Activated B cell treated with CpG ODN at 0.5 μM for 24 hours (primary cell): ENCODE results near the gene KDM5B. TPM values are rescaled to one million over a fixed set of nuclear protein-coding genes. Genes with fewer than 3 reads are reported as not detected.
"Not testable (repeated sequence)": the region's sequence is repeated elsewhere in the genome, so short reads cannot be mapped to it uniquely, and the experiment has no call there.

Experiments used
- ATAC-seq: fragments of 200-7000 bp; cut with Tn5 transposase; one replicate; pipeline ENCODE4 v1.10.0; 2021; ENCODE audit warnings: low read depth, mild to moderate bottlenecking, moderate library complexity
- CTCF ChIA-PET: fragments of 350-600 bp; sonication (Branson Sonifier 250); formaldehyde crosslinking; loops from one replicate; lab custom pipeline; 2021; ENCODE audit warnings: antibody characterized with exemption; lab: Charles Lee
- POLR2A ChIA-PET: fragments of 350-600 bp; sonication (Branson Sonifier 250); formaldehyde crosslinking; loops from one replicate; lab custom pipeline; 2021; ENCODE audit warnings: antibody characterized with exemption; lab: Charles Lee
- DNase-seq: peaks from one replicate; pipeline ENCODE4 v3.0.0; 2022
- H3K27ac Mint-ChIP-seq: one replicate; pipeline ENCODE4 v1.8.0; 2020; ENCODE audit warnings: mixed read lengths
- H3K27me3 Mint-ChIP-seq: one replicate; pipeline ENCODE4 v1.8.0; 2021; ENCODE audit warnings: mixed read lengths
- H3K36me3 Mint-ChIP-seq: one replicate; pipeline ENCODE4 v1.8.0; 2021; ENCODE audit warnings: low read depth, mixed read lengths
- H3K4me1 Mint-ChIP-seq: one replicate; pipeline ENCODE4 v1.8.0; 2021; ENCODE audit warnings: mixed read lengths
- H3K4me3 Mint-ChIP-seq: one replicate; pipeline ENCODE4 v1.8.0; 2020; ENCODE audit warnings: mild to moderate bottlenecking, mixed read lengths
- H3K9me3 Mint-ChIP-seq: one replicate; pipeline ENCODE4 v1.8.0; 2020; ENCODE audit warnings: mixed read lengths
- intact Hi-C: fragments of 100-400 bp; cut with micrococcal nuclease; formaldehyde crosslinking; loops from one replicate; pipeline ENCODE4 v1.15.1; 2024
- total RNA-seq: library from RNA; stranded (reverse); gene quantifications from 2 replicates; pipeline ENCODE4 v1.2.3, GENCODE V29; 2022
- TF ChIP-seq, protein P1 (sequence below): fragments of 200-600 bp; IDR thresholded peaks from one replicate; pipeline ENCODE4 v1.8.0; 2022; ENCODE audit warnings: antibody characterized with exemption, mild to moderate bottlenecking

Gene KDM5B
- total RNA-seq, 1 donor from 2014 or later: 43.5 TPM

DNA sequence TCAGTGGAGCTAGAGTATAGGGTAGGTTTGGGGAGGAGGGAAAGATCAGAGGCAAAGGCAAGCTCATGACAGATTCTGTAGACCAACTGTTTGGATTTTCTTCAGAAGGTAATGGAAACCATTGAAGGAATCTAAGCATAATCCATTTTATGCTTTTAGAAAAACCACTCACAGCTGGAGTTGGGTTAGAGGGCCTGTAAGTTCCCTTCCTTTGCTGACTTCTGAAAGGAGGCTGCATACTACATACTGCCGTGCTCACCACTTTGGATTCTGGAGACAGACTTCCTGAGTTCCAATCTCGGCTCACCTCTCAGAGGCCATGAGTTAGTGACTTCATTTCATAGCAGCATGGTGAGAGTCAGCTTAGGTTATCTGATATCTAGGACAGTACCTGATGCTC is 91.6 kb downstream of the KDM5B start:
- peaks cover 18% of the 10 kb centered on the region for H3K27me3 Mint-ChIP-seq
- H3K36me3 Mint-ChIP-seq: no peaks in the 10 kb centered on the region
- ChIA-PET POLR2A (no interaction called here), CTCF (interaction anchor here (0.9 to 1.9 kb wide), 2 partner anchors 24 to 253 kb away, joined by 4 to 8 read pairs; no protein-coding TSS in a partner anchor)
- H3K9me3 Mint-ChIP-seq: no peaks in the 10 kb centered on the region
- H3K4me1 Mint-ChIP-seq: peaks cover 2% of the 10 kb centered on the region
- ATAC-seq: no peak
- TF ChIP-seq, protein P1, sequence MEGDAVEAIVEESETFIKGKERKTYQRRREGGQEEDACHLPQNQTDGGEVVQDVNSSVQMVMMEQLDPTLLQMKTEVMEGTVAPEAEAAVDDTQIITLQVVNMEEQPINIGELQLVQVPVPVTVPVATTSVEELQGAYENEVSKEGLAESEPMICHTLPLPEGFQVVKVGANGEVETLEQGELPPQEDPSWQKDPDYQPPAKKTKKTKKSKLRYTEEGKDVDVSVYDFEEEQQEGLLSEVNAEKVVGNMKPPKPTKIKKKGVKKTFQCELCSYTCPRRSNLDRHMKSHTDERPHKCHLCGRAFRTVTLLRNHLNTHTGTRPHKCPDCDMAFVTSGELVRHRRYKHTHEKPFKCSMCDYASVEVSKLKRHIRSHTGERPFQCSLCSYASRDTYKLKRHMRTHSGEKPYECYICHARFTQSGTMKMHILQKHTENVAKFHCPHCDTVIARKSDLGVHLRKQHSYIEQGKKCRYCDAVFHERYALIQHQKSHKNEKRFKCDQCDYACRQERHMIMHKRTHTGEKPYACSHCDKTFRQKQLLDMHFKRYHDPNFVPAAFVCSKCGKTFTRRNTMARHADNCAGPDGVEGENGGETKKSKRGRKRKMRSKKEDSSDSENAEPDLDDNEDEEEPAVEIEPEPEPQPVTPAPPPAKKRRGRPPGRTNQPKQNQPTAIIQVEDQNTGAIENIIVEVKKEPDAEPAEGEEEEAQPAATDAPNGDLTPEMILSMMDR: no peak
- no peak overlapping the region for H3K27ac Mint-ChIP-seq
- DNase-seq: no peak
- intact Hi-C loops: loop anchor here (5.0 to 10.0 kb wide), 2 partner anchors 92 to 144 kb away; no protein-coding TSS in a partner anchor
- H3K4me3 Mint-ChIP-seq: no peak overlapping the region

DNA sequence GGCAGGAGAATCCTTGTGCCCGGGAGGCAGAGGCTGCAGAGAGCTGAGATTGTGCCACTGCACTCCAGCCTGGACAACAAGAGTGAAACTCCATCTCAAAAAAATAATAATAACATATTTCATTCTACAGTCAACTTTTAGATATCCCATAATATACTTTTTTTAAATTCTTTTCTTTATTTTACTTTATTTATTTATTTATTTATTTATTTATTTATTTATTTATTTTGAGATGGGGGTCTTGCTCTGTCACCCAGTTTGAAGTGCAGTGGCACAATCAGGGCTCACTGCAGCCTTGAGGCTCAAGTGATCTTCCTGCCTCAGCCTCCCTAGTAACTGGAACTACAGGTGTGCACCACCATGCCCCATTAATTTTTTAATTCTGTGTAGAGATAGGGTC is 94.0 kb downstream of the KDM5B start:
- POLR2A ChIA-PET: interaction anchor here (0.7 kb wide), 1 partner anchor 412 kb away, joined by 12 read pairs; no protein-coding TSS in a partner anchor
- H3K36me3 Mint-ChIP-seq, H3K4me3 Mint-ChIP-seq, ATAC-seq, H3K4me1 Mint-ChIP-seq, H3K27ac Mint-ChIP-seq, DNase-seq, H3K9me3 Mint-ChIP-seq, CTCF ChIA-PET: not testable (repeated sequence)
- H3K27me3 Mint-ChIP-seq: peaks cover 33% of the 10 kb centered on the region
- intact Hi-C loops: loop anchor here (10.0 kb wide), 1 partner anchor 89 kb away; no protein-coding TSS in a partner anchor

DNA sequence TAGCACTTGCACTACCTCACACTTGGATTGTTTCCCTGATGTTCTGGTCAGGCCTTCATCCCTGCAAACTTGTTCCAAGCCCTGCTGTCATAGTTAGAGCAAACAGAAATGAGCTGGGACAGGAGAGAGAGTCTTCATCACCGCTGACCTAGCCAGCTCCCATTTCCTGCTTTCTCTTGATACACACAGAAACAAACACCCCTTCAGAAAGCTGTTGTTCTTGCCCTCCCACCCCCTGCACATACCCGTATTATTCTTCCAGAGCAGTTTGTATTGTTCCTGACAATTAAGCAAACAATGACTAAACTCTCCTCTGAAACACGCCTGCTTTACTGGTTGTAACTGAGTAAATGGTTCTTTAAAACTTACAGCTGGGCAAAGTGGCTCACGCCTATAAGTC is 95.1 kb downstream of the KDM5B start:
- H3K36me3 Mint-ChIP-seq: no peaks in the 10 kb centered on the region
- CTCF ChIA-PET: no interaction called here
- H3K4me3 Mint-ChIP-seq: no peak overlapping the region

DNA sequence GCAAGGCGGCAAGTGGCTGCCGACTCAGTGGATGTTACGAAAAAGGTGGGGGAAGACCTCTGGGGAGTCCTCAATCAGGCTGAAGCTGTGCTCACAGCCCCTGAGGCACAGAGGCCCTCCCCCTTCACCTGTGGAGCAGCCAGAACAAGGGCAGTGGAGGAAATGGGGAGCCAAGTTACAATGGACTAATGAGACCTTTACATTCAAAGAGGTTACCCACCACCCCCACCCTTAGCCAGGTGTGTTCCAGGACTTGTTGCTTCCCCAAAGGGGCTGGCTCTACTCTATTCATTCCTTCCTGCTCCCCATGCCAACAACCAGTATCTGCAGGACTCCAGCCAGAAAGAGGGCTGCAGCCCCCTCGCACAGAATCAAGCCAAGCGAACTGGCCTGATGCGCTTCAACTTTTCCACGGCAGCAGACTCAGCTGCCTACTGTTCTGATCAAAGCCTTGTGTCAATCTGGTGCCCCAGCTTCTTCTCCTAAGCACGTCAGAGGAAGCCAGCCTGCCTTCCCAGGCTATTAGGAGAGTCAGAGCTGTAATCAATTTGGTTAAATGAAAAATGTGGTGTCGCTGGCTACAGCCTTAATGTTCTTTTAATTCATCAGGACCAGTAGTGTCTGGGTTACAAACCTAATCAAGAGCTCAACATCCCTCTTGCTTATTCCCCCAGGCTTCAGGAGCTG is 96.1 kb downstream of the KDM5B start:
- no peak overlapping the region for H3K4me3 Mint-ChIP-seq

More for the DNA sequence above, 95.1 kb downstream of the KDM5B start:
- peaks cover 43% of the 10 kb centered on the region for H3K27me3 Mint-ChIP-seq
- POLR2A ChIA-PET: no interaction called here
- intact Hi-C loops: loop anchor here (10.0 kb wide), 1 partner anchor 88 kb away; no protein-coding TSS in a partner anchor
- DNase-seq (no peak), ATAC-seq (no peak)
- peaks cover 6% of the 10 kb centered on the region for H3K4me1 Mint-ChIP-seq
- TF ChIP-seq, protein P1: no peak
- H3K27ac Mint-ChIP-seq: no peak overlapping the region
- no peaks in the 10 kb centered on the region for H3K9me3 Mint-ChIP-seq

DNA sequence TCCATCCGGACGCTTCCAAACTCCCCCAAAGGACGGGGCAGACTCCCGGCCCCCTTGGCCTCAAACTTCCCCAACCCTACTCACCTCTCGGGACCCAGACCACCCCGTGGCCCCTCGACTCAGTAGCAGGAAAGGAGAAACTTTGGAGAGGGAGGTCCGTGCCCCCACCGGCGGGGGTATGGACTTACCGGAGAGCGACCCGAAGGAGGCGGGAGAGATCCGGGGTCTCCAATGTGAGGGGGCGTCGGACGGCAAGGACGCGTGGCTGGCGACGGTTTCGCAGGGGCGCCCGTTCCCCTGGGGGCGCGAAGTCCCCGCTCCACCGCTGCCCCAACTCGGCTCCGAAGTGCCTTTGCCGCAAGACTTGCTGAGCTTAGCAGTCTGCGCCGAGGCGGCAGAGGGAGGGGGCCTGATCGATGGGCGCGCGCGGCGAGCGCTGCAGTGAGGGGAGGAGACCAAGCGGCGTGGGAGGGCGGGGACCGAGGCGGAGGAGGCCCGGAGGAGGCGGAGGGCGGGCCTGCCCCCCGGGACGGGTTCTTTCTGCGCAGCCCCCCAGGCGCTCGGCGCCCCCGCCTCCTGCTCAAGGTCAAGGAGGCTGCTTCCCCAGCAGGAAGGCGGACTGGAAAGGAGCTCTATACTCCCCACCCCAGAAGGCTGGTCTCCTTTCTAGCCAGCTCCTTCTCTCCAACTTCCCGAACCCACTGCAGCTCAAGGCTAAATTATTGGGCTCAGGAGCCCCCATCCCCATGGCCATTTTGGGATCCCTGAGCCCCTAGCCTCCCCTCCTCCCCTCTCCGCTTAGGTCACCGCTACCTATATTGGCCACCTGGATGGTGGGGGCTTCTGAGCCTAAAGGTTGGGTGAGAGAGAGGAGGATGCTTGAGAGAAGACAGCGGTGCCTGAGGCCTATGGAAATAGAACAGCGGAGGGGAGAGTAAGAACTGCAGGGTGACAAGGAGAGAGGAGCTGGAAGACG is 97.9 kb downstream of the KDM5B start, which contains the start of gene SYT2:
TSS of gene SYT2 (minus strand) at position 385 of the 976 bp plus-strand sequence. CDS start 104,682 bp downstream, outside the sequence.
- peak; percentile 34 for ATAC-seq
- H3K36me3 Mint-ChIP-seq: no peaks in the 10 kb centered on the region
- TF ChIP-seq, protein P1: no peak
- no peak for DNase-seq
- H3K4me3 Mint-ChIP-seq: peak within 1 kb of the TSS; percentile 30
- ChIA-PET POLR2A (no interaction called here), CTCF (no interaction called here)
- H3K4me1 Mint-ChIP-seq: peaks cover 6% of the 10 kb centered on the region
- no peak within 1 kb of the TSS for H3K27ac Mint-ChIP-seq
- intact Hi-C loops: loop anchor here (10.0 kb wide), 1 partner anchor 86 kb away; no protein-coding TSS in a partner anchor
- peaks cover 65% of the 10 kb centered on the region for H3K27me3 Mint-ChIP-seq
- H3K9me3 Mint-ChIP-seq: no peaks in the 10 kb centered on the region

More for the DNA sequence above, 96.1 kb downstream of the KDM5B start:
- no peak for ATAC-seq
- no peak for DNase-seq
- no peaks in the 10 kb centered on the region for H3K36me3 Mint-ChIP-seq
- TF ChIP-seq, protein P1: no peak
- peaks cover 6% of the 10 kb centered on the region for H3K4me1 Mint-ChIP-seq
- no peak overlapping the region for H3K27ac Mint-ChIP-seq
- ChIA-PET CTCF (no interaction called here), POLR2A (no interaction called here)
- intact Hi-C loops: loop anchor here (10.0 kb wide), 1 partner anchor 87 kb away; no protein-coding TSS in a partner anchor
- H3K27me3 Mint-ChIP-seq: peaks cover 49% of the 10 kb centered on the region
- no peaks in the 10 kb centered on the region for H3K9me3 Mint-ChIP-seq
